NCI-H1436 (cell line): ENCODE measurements around the gene ZNF714.
"Not testable (repeated sequence)": the region's sequence is repeated elsewhere in the genome, so short reads cannot be mapped to it uniquely, and the experiment has no call there.

Experiments used
- DNase-seq: peaks from one replicate; lab custom pipeline; 2025; lab: John Stamatoyannopoulos, UW

The ZNF714 gene

DNA sequence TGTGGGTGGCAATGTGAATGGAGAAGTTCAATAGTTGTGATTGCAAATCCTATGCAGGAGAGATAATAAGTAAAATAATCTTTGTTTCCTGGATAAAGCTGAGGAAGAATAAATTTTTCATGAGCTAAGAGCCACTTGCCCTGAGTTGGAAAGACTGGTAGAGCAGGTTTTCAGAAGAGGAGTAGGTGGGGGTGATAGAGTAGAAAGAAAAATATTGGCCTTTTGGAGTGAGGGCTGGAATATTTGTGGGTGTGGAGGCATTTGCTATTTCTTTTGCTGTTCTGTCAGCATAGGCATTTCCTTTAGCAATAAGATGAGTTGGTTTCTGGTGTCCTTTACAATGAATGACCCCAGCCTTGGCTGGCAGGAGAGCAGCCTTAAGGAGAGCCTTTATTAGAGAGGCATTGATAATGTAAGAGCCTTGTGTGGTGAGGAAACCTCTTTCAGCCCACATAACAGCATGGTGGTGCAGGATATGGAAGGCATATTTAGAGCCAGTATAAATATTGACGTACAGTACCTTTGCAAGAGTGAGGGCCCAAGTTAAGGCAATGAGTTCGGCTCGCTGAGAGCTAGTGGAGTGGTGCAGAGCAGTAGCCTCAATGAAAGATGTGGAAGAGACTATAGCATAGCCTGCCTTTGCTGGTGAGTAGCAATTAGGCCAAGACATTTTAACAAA is 48.2 kb downstream of the ZNF714 start:
- no peak for DNase-seq

DNA sequence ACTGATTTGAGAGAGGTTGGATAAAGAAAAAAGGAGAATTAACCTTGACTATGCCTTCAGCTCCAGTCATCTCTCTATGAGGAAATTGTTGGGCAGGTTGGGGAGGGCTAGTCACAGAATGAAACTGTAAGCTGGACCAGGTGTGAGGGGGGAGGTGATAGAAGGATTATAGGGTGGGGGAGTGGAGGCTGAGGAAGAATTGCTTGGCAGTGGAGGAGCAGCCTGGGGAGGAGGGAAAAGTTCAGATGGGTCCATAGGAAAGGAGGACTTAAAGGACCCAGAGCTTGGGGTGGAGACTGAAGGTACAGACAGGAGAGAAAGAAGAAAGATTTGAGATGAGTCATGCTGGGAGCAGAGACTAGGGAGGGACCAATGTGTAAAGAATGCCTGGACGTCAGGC is 51.6 kb downstream of the ZNF714 start:
- no peak for DNase-seq

- no peak for DNase-seq
Measured at GRCh38 chr19:21134934-21135366, 52.9 kb downstream of the ZNF714 start.

GRCh38 chr19:21135433-21135832 is 53.4 kb downstream of the ZNF714 start:
- no peak for DNase-seq

GRCh38 chr19:21138130-21138529 is 56.1 kb downstream of the ZNF714 start:
- no peak for DNase-seq

DNA sequence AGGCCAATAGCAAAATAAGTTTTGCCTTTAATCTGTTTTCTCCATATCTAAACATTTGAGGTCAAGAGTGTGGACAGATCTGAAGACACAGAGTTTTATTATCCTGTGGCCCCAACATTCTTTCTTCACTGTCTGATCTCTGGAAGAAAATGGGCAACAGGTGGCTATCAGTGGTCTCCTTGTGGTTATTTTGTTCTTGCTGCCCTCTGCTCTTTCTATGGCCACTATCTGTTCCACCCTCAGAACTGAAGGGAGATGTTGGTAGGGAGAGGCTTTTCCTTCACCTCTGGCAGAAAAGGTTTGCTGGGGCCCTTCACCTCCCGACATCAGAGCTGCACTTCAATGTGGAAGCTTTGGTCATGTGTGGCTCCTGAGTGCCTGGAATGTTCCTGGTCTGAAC is 59.0 kb downstream of the ZNF714 start:
- DNase-seq: not testable (repeated sequence)

DNA sequence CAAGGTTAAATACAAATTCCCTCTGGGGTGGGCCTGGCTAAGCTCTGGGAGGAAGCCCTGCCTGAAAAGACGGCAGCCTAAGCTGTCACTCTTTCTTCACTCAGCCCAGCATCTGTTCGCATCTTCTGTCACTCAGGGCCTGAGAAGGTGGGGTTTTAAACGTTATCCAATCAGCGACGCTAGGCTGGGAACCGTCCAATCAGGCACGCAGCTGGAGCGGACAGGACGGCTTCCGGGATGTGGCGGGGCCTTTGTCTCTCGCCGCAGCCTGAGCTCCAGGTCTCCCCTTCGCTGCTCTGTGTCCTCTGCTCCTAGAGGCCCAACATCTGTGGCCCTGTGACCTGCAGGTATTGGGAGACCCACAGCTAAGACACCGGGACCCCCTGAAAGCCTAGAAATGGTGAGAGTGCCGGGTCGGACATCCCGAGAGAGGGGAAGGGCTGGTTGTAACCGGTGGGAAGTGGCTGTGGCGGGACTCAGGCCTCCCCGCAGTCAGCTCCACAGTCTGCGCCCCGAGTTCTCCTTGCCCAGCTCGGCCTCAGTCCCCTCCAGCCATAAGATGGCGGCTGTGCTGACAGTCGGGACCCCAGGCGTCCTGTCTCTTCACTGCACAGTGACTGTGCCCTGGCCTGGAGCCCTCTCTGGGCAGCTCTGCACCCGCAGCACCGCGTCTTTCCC is 59.9 kb downstream of the ZNF714 start, which contains the start of gene ZNF431:
Gene ZNF431, plus strand, starts transcription at position 254 of the 678 bp plus-strand sequence. Its CDS starts 144 bp downstream, at position 398.
- DNase-seq: peak; percentile 92

GRCh38 chr19:21143428-21143827 is 61.4 kb downstream of the ZNF714 start:
- no peak for DNase-seq

DNA sequence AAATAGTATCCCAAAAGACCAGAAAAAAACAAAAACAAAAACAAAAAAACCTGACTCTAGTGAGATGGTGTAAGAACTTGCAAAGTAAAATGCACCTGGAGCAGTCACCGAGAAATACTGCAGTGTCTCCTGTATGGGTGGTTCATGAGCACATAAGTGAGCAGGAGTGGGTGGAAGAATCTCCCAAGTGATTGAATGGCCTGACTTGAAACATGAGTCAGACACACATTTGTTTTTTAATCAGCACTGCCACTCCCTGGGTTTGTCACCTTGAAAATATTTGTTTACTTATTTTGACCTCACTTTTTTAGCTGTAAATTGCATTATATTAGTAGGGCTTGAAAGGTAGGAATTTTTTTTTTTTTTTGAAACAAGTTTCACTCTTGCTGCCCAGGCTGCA is 61.9 kb downstream of the ZNF714 start:
- DNase-seq: no peak

GRCh38 chr19:21147540-21147939 is 65.5 kb downstream of the ZNF714 start:
- no peak for DNase-seq

DNA sequence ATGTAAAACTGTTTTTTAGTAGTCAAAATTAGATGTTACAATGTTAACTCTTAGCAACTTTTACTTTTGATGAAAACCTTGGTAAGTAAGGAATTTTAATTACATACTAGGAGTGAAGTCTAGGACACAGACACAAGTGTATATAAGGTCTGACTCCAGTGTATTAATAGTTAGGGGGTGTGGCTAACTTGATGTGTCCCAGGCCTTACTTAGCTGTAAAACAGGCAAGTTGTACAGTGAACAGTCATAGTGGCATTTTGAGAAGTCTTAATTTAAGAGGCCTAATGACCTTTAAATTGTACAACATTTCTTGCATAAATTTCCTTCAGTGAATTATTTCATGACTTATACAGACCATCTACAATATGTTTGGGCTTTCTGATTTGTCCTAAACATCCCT is 66.7 kb downstream of the ZNF714 start:
- DNase-seq: no peak

- DNase-seq: no peak
Measured at GRCh38 chr19:21149877-21150276, 67.9 kb downstream of the ZNF714 start.

- no peak for DNase-seq
Measured at GRCh38 chr19:21151460-21151859, 69.5 kb downstream of the ZNF714 start.

GRCh38 chr19:21158523-21159135 is 76.6 kb downstream of the ZNF714 start:
- no peak for DNase-seq

DNA sequence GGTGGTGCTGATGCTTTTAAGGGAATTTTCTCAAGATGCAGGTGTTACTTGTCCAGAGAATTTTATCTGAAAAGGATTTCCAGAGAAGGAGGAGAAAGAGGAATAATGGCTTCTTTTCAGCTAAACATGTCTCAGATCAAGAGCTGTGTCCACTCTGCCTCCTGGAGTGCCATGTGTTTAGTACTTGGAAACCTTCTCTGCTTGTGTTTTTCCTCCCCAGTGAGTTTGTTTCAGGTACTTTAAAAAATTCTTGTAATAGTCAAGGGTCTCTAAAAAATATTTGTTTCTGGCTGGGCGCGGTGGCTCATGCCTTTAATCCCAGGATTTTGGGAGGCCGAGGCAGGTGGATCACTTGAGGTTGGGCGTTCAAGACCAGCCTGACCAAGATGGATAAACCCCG is 82.5 kb downstream of the ZNF714 start:
- DNase-seq: no peak

GRCh38 chr19:21166436-21166835 is 84.4 kb downstream of the ZNF714 start:
- DNase-seq: no peak
